Epithelial cell of esophagus (primary cell): Measurements from ENCODE around the gene TMEM53.

Experiments
- DNase-seq: peaks from one replicate; pipeline ENCODE4 v3.0.0; 2010; ENCODE audit warnings: low read depth
- H3K4me3 ChIP-seq: 2 replicates; pipeline ENCODE4 v1.5.1; 2011; ENCODE audit warnings: mild to moderate bottlenecking, low read length, control low read depth
- CTCF ChIP-seq: IDR thresholded peaks from 2 replicates; pipeline ENCODE4 v1.5.1; 2011; ENCODE audit warnings: low read depth, mild to moderate bottlenecking, low read length, control low read depth, inconsistent platforms; ENCODE audit not compliant: insufficient read depth; ENCODE audit errors: missing control alignments

The TMEM53 gene

DNA sequence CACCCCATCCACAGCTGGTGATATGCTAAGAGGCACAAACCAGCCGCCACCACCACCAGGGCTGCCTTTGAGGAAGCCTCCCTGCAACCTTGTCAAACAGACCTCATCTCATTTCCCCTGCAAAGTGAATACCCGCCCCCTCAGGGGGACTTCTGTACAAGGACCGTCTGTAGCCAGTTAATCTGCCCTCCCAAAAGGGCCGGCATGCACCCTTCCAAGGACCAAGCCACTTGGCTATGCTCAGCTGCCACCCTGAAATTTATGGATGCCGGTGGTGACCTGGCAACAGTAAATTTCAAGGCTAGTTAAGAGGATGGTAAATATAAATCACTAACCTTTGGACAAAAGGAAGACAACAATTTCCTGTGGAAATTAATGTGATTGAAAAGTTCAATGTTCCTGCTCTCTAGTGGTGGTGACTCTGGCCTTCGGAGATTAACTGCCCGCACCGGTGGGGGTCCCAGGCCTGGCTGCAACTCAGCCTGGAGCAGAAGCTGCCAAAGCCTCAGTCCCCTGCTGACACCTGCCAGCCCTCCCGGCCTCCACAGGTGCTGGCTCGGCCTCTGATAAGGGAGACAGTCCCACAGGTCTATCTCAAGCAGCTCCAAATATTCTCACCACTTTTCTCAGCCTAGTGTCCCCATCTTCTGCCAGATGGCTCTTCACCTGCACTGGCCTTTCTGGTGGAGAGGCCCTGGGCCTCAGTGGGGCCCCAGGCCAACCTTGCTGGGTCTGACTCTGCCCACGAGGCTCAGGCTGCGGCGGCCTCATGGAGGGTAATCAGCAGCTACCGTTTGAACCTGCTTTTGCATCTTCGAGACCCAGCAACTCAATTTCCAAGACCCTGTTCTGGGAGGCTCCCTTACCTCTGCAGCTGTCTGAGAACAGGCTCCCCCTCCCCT is 12.2 kb downstream of the TMEM53 start:
- no peak for DNase-seq
- no peak for TF ChIP-seq CTCF
- H3K4me3 ChIP-seq = no peak overlapping the region

- no peak overlapping the region for H3K4me3 ChIP-seq
- DNase-seq = no peak
Observed at GRCh38 chr1:44660176-44660575, 14.1 kb downstream of the TMEM53 start.

DNA sequence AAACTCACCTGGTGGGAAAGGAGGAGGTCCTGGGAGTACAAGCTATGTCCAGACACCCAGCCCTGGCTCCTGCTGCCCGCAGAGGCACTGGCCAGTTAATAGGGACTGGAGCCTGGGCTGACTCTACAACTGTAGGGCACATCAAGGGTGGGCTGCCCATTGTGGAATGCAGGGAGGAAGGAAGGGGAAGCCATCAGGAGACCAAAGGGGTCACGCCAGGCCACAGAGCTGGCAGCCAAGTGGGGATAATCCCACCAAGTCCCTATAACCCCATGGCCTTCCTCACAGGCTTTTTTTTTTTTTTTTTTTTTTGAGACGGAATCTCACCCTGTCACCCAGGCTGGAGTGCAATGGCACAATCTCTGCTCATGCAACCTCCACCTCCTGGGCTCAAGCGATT is 14.7 kb downstream of the TMEM53 start:
- no peak for TF ChIP-seq CTCF
- H3K4me3 ChIP-seq = no peak overlapping the region
- no peak for DNase-seq

More at GRCh38 chr1:44660176-44660575, 14.1 kb downstream of the TMEM53 start:
- no peak for TF ChIP-seq CTCF

- TF ChIP-seq CTCF = peak; percentile 76
- H3K4me3 ChIP-seq = no peak overlapping the region
- no peak for DNase-seq
Observed at GRCh38 chr1:44655609-44656008, 18.7 kb downstream of the TMEM53 start.

GRCh38 chr1:44654621-44655187 is 19.6 kb downstream of the TMEM53 start:
- H3K4me3 ChIP-seq = no peak overlapping the region
- no peak for DNase-seq
- no peak for TF ChIP-seq CTCF

- no peak for TF ChIP-seq CTCF
- no peak overlapping the region for H3K4me3 ChIP-seq
- no peak for DNase-seq
Observed at GRCh38 chr1:44653107-44653964, 20.9 kb downstream of the TMEM53 start.
